NCI-H226 (cell line): Measurements from ENCODE around the gene KLK7.
A peak's percentile ranks its signal among the peaks of the same experiment; 100 is the strongest.
"Not testable (repeated sequence)": the region's sequence is repeated elsewhere in the genome, so short reads cannot be mapped to it uniquely, and the experiment has no call there.

Experiments
- DNase-seq: peaks from one replicate; pipeline ENCODE4 v3.0.0-alpha.2; 2015

Gene KLK7

DNA sequence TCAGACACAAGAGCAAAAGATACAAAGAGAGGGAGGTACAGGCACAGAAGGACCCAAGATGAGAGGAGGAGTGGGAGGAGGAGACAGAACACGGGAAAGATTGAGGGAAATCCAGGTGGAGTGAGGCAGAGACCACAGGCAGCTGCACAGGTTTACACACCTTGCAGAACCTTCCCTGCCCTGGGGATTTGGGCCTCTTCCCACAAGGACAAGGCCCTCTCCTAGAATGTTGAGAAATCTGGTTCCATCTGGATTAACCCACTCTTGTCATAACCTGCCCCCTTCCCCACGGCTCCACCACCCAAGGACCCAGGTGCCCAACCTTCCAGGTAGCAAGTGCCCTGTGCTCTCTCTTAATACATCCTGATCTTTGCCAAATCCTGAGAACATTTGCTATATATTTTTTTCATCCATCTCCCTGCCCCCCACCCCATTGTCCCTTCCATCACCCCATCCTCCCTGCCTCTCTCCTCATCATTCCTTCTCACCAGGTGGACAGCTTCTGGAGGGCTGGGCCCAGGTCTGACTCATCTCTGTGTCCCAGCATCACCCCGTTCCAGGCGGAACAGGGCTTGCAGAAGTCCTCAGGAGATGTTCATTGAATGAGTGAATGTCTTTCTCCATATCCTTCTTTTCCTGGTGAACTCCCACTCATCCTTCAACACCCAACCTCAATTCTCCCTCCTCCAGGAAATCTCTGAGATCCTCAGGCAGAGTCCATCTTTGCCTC lies 26.5 kb upstream of the KLK7 start:
- no peak for DNase-seq

DNA sequence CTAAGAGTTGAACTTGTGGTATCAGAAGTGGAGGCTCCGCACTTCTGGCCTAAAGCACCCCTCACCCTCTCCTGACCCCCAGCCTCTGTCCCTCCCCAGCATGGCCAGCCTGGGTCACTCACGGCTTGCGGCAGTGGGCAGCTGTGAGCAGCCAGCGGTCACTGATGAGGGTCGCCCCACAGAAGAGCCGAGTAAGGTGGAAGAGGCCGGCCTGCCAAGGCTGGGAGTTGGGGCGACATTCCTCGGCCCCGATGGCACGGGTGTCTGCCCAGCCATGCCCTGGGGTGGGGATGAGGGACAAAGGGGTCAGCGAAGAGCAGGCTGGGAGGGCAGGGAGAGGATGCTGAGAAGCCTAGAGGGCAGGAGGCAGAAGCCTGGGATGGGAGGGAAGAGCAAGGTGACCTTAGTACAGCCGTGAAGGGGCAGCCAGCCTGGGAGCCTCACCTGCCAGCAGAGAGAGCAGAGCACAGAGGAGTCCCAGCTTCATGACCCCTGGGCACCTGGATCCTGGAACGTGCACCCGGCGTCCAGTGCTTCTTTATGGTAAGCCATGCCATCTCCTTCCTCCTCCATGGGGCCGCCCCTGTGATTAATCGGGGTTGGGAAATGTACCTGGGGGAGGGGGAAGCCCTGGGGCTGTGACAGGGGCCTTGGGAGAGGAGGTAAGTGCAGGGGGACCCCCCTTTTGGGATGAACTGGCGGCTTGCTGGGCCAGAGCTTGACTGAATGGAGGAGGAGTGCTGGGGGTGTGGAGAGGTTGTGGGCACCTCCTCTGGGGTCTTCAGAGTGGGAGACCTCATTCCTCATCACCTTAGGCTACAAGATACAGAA lies 25.6 kb upstream of the KLK7 start:
- DNase-seq = no peak

DNA sequence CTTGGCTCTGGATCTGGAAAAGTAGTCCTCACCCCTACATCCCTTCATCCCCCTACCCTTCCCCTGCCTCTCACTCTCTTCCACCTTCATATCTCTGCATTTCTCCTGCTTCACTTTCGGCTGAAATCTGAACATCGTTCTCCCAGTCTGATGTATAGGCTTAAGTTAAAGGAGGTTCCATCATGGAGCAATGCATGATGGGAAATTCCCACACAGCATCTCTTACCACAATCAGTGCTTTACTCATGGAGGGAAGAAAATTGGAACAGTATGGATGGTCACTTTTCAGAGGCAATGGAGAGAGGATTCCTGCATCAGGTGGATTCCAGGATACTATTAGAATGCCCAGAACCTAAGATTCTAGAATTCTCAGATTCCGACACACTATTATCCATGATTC lies 23.8 kb upstream of the KLK7 start:
- DNase-seq = no peak

DNA sequence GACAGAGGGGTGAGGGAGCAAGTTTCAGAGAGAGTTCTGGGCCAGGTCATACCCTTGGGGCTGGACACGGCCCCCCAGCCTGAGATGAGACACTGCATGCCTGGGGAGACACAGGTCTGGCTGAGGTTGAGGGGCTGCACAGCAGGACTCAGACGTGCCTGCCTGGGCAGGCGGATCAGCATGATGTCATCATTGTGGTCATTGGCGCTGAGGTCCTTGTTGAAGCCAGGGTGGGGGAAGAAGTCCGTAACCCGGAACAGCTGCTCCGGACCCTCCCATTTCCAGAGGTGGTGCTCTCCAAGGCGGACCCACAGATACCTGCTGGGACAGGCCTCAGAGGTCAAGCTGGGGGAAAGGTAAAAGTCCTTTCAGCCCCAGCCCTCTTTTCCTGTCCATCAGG lies 22.7 kb upstream of the KLK7 start:
- DNase-seq = no peak

DNA sequence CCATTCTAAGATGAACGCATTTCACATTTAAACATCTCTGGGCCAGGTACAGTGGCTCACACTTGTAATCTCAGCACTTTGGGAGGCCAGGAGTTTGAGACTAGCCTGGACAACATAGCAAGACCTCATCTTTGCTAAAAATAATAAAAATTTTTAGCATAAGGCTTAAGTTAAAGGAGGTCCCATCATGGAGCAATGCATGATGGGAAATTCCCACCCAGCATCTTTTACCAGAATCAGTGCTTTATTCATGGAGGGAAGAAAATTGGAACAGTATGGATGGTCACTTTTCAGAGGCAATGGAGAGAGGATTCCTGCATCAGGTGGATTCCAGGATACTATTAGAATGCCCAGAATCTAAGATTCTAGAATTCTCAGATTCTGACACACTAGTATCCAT lies 21.5 kb upstream of the KLK7 start:
- DNase-seq = no peak

DNA sequence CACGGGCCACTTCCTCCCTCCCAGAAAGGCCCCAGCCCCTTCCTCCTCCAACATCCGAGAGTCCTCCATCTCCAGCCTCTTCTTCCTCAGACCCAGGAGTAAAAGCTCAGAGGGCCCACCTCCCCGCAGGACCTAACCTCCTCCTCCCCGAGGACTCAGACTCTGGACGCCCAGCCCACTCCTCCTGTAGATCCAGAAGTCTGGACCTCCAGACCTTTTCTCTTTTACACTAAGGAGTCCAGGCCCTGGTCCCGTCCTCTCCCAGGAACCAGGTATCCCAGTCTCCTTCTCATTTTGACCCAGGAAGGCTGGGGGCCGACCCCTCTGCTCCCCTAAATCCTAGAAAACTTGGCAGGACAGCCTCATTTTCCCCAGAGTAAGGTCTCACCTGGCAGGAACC lies 19.6 kb upstream of the KLK7 start:
- DNase-seq = no peak

DNA sequence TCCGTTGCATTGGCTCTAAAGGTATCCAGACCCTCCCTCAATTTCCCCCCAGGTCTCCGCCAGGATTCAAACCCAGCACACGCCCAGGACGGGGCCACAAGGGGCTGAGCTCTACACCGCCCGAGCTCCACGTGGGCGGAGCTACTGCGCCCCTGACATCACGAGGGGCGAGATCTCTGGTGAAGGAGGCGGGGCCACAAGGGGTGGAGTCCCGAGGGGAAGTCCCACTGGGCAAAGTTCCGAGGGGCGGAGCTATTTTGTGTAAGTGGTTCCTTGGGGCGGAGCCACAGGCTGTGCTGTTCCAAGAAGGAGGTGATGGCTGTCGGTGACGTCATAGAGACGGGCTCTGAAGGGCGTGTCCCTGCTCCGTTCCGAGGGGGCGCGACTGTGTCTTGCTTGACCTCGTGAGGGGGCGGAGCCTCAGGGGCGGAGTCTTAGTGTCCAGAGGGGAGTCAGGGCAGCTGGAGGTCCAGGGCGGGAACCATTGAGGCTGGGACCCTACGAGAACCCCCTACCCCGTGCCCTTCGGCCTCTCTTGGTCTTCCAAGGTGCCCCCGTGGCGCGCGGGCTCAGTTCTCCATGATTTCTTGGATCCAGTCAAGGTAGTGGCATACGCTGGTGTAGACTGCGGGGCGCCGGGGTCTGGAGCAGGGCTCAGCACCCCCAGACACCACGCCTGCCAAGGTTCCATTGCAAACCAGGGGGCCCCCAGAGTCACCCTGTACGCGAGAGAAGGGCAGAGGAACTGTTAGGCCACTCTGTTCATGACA lies 19.0 kb upstream of the KLK7 start:
- DNase-seq = peak; percentile 88

DNA sequence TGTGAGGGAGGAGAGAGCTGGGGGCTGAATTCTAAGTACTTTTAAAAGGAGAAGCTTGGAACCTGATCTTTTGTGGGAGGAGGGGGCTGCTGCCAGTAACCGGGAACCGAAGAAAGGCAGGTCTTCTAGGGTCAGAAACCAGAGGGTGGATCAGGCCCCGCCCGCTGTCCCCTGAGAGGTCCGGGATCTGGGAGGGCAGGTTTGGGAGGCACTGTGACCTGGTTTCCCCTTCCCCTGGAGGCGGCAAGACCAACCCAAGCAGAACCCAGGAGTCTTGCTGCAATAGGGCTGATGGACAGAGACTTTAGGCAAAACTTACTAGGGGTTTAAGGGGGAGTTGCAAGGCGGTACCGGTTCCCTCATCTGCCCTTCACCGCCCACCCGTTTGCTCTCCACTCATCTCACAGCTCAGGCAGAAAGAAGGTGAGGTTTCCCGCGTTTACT lies 18.4 kb upstream of the KLK7 start:
- DNase-seq = no peak

DNA sequence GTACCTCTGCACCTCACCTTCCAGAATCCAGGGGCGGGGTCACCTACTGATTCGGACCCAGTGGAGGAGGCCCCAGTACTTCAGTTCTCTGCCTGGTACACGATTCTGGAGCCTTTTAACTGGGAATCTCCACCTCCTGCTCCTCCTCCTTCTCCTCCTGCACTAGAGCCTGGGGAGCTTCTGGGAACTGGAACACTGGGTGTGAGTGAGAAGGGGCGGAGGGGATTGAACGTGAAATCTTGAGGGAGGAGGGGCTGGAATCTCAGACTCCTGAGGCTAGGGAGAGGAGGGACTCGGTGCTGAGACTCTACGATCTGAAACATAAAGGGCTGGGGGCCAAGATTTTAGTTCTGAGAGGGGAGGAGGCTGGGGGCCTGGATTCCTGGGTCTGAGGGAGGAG lies 17.8 kb upstream of the KLK7 start, which contains the start of gene KLK8:
KLK8 (minus strand) TSS at position 90 of the 400 bp plus-strand sequence. CDS start 437 bp downstream, outside the sequence.
- peak; percentile 68 for DNase-seq

DNA sequence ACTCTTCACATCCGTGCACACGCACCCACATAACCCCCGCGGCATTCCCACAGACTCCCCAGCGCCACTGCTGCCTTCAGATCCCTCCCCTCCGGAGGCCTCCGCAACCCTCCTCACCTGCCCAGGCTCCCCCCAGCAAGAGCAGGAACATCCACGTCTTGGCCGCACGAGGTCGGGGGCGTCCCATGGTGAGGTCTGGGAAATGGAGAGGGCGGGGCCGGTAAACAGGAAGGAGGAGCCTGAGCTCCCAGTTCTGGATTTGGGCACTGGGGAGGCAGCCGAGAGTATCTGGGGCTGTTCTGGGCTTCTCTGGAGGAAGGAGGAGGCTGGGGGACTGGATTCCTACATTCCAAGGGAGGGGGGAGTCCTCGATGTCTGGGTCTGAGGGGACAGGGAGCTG lies 17.3 kb upstream of the KLK7 start:
- DNase-seq = no peak

DNA sequence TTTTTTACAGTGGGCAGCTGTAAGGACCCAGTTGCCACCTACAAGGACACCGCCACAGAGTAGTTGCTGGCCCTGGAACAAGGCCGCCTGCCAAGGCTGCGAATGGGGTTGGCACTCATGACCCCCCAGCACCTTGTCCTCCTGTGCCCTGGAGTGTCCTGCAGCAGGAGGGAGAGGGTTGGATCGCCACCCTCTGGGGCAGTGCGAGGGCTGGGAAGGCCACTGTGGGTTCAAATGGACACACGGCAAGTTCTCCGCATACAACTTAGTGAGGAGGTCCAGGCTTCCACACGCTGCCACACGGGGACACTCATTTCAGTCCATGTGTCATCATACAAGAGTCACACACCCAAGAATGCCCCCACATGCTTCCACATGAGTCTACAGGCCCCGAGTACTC lies 16.7 kb upstream of the KLK7 start:
- no peak for DNase-seq

DNA sequence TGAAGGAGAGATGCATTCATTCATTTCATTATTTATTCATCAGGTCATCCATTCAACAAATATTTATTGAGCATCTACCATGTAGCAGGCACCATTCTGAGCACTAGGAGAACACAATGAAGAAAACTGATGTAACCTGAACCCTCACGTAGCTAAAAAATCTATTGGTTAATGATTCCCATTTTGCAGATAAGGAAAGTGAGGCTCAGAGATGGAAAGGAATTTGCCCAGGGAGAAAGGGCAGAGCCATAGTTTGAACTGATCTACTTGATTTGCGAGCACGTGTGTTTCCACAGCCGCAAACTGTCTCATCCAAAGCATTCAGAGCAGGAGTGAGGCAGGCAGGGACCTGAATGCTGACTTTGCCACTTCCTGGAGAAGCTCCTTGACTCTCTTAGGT lies 15.0 kb upstream of the KLK7 start:
- no peak for DNase-seq

DNA sequence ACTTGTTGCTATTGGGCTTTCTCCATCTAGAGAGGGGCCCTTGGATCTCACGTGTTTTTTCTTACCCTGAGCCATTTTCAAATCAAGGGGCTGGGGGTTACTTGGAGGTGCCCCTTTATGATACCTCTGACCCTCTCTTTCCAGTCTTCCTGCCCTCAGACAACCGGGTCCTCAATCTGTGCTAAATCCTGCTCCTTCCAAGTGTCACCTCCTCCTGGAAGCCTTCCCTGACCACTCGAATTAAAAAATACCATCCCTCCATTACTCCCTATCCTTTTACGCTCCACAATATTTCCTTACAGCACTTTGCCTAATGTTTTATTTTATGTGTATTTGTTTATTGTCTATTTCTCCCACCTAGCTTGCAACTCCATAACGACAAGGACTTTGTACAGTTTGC lies 14.3 kb upstream of the KLK7 start:
- no peak for DNase-seq

DNA sequence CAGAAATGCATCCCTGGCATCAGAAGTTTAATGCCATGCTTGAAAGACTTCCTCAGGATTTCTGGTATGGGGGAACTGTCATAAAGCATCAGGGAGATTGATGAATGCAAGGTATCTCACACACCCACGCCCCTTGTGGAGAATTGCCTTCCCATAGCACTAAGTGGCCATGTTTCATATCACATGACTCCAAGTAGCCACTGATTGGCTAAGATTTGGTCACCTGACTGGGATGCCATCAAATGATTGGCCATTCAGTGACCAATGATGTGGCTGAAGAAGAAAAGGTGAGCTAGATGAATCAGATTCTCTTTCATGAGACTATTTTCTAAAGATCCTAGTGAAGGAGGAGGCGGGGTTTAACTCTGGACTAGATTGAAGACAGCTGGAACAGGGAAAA lies 10.4 kb upstream of the KLK7 start:
- DNase-seq = no peak

DNA sequence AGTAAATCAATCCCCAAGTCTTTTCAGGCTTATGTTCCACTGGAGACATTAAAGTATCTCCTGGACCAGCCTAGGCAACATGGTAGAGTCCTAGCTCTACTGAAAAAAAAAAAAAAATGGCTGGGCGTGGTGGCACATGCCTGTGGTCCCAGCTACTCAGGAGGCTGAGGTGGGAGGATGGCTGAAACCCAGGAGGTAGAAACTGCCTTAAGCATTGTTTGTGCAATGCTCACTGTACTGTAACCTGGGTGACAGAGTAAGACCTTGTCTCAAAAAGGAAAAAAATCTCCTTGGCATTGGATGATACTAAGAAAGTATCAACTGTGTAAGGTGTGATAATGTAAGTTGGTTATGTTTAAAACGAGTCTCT lies 8.9 kb upstream of the KLK7 start:
- DNase-seq = peak; percentile 71

DNA sequence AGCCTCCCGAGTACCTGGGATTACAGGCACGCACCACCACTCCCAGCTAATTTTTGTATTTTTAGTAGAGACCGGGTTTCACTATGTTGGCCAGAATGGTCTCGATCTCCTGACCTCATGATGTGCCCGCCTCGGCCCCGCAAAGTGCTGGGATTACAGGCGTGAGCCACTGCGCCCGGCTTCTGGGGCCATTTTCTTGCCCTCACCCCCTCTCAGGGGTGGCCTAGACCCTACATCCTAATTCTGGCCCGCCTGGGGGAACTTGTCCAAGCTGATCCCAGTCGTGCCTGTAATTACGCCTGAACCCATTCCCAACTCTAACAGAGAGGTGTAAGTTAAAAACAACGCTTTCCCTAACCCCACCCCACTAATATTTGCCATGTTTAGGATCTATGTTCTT lies 699 bp upstream of the KLK7 start:
- DNase-seq = not testable (repeated sequence)

DNA sequence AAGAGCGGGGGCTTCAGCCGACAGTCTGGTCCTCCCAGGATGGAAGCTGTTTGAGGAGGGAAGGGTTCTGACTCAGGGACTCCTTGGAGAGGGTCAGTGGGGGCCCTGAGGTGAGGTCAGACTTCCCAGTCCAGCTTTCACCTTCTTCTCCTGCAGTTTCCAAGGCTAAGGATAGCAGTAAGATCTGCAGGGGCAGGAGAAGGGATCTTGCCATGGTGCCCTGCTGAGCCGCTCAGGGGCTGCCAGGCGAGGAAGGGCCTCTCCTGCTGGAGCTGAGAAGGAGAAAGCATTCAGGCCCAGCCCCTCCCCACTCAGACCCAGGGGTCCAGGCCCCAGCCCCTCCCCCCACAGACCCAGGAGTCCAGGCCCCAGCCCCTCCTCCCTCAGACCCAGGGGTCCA lies 1.5 kb downstream of the KLK7 start:
- DNase-seq = no peak

DNA sequence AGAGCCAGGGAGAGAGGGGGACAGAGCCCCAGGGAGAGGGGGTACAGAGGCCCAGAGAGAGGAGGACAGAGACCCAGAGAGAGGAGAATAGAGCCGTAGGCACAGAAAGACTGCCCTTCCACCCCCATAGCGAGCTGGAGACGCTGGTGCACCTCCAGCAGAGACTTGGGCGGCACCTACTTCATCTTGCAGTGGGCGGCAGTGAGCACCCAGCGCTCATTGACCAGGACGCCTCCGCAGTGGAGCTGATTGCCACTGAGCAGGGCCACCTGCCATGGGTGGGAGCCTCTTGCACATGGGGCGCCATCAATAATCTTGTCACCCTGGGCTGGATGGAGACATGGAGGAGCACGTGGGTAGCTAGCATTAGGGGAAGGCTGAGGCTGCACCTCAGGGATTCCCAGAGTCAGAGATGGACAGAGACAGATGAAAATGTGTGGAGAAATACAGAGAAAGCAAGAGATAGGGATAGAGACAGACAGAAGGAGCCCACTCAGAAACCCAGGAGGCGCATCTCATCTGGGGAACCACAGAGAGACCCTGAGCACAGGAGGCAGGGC lies 2.0 kb downstream of the KLK7 start:
- DNase-seq = no peak

DNA sequence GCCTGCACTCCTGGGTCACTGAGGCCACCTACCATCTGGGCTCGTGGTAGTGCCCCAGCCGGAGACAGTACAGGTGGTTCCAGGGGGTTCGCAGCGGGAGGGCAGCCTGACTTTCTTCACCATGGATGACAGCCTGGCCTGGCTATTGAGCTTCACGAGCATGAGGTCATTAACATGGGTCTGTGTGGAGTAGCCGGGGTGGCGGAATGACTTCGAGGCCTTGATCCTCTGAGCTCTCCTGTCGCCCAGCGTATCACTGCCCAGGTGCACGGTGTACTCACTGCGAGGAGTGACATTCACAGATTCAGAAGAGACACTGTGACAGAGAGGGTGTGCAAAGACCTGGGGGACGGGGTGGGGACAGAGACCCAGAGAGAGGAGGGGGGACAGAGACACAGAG lies 3.5 kb downstream of the KLK7 start:
- DNase-seq = no peak

DNA sequence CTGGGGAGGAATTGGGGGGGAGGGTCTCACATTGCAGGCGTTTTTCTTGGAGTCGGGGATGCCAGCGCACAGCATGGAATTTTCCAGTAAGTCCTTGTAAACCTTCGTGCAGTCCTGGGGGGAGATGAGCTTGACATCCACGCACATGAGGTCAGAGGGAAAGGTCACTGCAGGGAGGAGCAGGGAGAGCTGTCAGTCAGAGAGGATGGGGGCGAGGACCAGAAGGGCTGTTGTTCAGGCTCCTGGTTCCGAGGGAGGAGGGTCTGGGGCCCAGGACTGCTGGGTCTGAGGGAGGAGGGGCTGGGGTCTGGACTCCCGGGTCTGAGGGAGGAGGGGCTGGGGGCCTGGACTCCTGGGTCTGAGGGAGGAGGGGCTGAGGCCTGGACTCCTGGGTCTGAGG lies 4.0 kb downstream of the KLK7 start:
- no peak for DNase-seq

DNA sequence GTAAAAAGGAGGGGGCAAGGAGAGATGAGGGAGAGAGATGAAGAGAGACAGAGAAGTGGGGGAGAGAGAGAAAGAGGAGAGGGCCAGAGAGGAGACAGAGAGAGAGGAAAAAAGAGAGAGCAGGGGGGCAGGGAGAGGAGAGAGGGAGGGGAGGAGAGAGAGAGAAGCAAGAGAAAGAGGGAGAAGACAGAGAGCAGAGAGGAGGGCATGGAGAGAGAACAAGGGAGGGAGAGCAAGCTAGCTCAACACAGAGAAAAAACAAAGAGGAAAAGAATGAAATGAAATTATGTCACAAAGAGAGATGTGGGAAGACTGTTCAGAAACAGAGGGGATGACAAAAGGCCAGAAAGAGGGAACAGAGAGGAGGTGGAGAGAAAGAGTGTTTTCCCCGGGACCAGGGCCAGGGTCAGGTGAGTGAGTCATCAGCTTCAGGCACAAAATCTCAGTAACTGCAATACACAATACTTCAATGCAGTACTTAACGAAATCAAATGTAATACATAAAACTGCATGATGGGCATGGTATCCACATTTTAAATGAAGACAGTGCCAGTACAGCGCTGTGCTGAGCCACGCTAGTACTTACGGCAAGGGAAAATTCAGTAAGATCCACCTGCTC lies 4.8 kb downstream of the KLK7 start:
- DNase-seq = no peak

DNA sequence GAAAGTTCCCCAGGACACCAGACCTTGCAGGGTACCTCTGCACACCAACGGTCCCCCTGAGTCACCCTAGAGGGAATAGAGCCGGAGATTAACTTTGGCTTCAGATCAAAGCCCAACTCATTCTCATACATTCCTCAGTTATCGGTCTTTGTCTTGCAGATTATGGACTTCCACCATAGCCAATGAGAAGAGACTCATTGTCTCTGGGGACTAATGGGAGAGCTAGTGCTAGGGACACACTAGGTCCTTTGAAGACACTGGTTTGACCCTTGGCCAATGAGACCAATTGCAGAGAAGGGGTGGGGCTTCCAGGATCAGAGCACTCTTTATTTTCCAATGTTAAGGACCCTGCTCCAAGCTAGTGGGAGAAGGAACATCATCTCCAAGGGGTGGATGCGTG lies 6.1 kb downstream of the KLK7 start:
- DNase-seq = no peak

DNA sequence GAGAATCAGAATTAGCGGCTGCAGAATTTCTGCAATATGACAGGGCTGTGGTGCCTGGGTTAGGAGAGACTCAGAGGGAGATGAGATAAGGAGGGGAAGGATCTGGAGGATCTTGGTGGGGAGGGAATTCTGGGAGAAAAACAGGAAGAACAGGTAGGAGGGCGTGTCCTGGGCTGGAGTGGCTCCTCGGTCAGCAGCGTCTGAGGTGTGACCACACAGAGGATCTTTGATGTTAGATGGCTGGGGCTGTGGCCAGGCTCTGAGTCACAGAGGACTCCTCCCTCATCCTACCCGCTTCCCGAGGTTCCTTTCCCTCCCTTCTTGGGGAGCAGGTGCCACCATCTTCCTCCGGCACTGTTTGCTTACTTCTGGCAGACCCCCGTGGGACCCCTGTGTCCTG lies 8.0 kb downstream of the KLK7 start:
- DNase-seq = peak; percentile 78
